Fibroblast of skin of left biceps (primary cell): ENCODE measurements around the gene TMOD4.

Experiments used
- DNase-seq, 2 experiments: peaks; one replicate each; pipeline ENCODE4 v3.0.0-alpha.2; 2013; ENCODE audit warnings: low read depth in 2 of 2

The TMOD4 gene

DNA sequence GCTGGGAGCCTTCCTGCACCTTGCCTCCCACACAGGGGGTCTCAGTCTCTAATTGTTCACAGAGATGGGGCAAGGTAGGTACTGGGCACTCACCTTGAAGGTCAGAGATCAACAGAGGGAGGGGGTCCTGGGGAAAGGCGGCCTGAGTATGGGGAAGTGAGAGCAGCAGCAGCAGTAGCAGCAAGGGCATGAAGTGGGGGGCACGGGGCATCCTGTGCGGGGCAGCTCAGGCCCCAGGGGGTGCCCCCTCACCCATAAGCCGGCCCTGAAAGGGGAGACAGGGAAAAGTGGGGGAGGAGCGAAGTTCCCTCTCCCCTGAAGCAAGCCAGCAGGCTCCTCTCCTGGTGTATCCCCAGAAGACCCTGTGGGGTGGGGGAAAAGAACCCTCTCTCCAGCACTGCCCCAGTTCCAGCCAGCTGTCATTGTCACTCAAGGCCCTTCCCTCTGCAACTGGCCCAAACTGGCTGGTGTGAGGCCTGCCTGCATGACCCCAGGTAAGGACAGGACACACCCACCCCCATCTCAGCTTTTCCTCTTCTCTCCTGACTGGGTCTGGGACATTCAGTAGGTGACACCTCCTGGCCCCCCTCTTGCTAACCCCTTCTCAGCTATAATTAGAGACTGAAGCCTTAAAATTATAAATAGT is 33.2 kb downstream of the TMOD4 start:
- no peak for DNase-seq

DNA sequence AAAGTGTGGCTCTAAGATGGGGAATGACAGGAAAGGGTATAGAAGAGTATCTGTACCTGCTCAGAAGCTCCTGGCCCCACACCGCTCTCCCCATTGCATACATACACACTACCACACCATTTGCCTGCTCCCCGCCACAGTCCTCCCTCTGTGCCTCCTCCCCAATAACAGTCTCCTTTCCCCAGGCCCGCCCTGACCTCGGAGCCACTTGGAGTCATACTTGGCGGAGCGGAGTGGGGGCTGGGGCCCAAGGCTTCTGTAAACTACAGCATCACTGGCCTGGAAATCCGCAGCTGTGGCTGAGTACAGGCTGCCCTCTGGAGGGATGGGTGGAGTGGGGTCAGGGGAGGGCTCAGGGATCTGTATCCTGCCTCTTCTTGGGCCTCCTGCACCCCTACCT is 38.0 kb downstream of the TMOD4 start:
- DNase-seq: no peak

DNA sequence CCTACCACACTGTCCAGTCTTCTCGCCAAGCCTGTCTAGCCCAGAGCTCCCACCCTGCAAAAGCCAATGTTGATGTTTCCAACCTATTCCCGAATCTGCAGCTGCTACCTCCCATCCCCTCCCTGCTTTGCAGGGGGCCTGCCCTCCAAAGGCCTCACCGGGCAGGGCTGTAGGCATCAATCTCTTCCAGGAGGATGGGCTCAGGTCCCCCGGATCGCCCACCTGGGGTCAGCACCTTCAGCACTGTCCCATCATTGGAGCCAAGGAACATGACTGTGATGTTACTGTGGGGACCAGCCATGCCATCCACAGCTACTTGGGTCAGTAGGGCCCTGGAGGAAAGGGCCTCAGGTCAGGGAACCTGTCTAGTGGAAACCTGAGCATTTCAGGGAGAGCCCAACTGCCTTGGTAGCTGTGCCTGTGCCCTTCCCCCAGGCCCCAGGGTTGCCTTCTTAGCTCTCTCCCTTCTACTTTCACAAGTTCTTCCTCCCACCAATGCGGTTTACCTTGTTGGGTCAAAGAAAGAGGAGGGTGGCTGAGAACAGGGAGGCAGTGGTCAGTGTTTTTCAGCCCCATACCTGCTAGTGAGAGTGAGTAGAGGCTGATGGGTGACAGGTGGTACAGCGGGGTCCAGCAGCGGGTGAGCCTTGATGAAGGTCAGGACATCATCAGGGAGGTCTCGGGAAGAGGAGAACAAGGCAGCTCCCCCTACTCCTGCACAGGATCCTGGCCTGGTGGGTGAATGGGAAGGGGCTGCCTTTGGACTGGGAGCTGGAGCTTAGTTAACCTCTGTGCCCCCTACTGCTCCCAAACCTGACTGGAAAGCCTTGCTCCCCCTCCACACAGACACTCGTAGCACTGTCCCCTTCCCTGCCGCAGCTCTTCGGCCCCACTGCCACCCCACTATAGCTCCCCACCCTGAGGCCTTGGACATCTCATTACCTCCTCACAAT is 40.1 kb downstream of the TMOD4 start:
- no peak for DNase-seq

DNA sequence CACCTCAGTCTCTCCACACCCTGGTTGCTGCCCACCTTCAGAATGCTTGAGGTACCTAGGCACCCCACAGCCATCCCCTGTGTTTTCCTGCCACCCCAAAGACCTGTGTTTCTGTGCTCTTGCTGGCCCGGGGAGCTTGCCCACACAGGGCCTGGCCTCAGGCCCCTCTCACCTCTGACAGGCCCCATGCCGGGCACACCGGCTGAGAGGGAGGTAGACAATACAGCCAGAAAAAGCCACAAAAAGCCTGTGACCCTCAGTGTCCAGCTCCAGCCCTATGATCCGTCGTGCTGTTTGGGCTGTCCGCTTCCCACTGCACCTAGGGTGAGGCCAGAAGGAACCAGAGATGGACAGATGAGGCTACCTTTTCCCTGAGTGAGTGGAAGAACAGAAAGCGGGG is 40.8 kb downstream of the TMOD4 start:
- DNase-seq: no peak

DNA sequence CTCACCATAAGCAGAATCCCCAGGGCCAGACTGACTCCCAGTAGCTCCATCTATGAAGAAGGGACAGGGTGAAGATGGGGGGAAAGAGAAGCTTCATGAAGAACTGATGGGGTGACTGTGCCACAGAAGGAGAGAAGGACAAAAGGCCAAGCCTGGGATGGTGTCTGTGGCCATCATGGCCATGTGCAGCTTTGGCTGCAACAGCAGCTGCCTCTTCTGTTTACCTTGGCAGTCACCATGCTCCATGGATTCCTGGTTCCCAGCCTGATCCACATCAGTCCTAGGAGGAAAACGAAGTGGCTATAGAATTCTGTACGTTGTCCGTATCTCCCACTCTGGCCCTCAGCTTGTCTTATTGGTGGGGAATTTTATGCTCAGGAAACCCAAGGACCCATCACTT is 41.4 kb downstream of the TMOD4 start:
- no peak for DNase-seq

DNA sequence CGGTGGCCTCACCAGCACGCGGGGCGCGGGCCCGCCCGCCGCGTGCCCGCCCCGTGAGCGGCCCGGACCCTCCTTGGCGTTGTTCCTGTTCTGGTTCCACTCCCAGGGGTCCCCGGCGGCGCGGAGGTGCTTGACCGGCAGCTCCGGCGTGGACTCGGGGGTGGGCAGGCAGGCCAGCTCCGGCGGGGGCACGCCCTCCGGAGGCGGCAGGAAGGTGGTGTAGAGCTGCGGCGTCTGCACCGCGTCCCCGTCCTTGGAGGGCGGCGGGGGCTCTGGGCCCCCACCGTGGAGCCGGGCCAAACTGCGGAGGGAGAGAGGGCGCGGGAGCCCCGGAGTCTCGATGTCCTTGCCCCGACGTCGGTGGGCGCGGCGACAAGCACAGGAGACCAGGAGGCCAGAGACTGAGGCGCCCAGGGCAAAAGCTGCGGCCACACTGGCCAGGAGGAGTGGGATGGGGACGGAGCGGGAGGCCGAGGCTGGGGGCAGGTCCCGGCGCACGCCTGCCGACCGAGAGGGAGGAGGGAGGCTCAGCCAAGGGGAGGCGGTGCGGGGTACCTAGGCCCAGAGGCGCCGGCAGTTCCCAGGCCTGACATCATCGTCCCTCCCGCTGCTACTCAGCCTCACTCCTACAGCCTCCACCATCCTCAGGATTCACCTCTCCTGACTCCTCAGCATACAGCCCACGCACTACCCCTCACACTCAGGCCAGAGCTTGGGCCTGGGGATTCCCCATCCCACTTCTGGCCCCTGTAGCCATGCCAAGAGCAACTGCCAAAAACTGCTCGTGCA is 42.6 kb downstream of the TMOD4 start:
- no peak for DNase-seq

DNA sequence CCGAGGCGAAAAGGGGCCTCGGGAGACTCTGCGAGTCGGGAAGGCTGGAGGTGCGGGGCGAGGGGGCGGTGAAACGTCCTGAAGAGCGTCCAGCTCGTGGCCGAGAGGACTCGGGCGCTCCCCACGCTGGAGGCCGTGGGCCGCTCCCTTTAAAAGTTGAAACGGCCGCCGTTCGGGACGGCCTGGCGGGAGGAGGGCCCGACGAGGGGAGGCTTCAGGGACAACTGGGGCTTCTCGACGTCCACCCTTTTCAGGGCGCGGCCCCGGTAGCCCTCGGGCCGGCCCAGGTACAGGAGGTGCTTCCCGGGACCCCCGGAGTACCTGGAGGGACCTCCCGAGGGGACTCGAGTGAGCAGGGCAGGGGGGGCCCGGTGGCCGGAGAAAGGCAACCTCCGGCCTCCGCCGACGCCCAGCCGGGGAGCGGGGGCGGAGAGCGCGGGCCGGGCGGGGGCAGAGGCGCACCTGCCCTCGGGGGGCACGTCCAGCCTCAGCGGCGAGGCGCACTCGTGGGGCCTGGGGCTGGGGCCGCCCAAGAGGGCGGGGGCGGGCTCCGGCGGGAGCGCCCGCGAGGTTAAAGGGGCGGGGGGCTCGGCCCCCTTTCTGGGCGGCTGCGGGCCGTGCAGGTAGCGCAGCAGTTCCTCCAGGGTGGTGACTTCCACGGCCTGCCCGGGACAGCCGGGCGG is 43.3 kb downstream of the TMOD4 start:
- no peak for DNase-seq

DNA sequence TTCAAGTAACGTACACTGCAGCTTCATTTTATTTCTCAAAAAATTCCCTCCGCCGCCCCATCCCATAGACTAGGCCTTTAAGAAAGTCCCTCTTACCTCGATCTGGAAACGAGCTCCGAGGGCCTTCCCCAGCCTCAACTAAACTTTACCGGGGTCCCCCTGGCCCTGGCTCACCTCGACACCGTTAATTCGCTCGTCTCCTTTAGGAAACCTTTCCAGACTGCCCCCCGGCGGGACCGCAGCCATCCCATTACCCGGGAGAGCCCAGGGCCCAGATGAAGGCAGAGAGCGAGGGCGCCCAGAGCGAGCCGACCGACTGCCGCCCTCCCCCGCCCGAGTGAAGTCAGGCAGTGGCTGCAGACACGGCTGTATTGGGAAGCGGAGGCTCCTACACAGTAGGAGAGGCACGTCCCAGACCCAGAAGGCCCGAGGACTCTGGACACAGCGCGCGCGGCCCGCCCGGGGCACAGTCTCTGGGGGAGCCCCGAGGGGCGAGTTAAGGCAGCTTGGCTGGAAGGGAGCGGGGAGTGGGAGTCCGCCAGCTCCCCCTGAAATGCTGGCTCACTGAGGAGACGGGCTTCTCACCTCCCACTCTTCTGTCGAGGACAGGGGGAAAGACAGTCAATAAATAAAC is 44.0 kb downstream of the TMOD4 start:
- DNase-seq: no peak

DNA sequence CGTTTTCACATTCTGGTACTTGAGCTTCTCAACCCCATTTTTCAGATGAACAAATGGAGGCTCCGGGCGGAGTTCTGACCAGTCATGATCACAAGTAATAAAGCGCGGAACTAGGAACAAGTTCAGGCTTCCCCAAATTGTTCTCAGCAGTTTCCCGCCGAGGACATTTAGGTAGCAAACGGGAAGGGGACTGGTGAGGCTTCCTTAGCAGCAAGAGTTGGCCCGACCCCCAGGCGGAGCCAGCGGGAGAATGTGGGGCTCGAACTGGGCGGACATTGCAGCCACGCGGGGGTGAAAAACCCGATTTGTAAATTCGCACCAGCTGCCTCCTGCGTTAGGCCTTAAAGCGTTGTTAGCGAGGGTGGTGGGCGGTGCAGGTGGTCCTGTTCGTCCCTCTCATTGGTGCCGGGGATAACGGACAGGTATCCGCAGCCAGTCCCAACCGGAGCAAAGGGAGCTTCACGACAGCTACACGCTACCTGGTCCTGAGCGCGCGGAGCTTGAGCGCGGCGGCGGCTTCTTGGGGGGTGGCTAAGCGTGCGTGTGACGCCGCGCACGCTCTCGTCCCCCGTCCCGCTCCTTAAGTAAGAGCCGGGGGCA is 44.7 kb downstream of the TMOD4 start:
- peak; percentile 70 to 77 for DNase-seq

DNA sequence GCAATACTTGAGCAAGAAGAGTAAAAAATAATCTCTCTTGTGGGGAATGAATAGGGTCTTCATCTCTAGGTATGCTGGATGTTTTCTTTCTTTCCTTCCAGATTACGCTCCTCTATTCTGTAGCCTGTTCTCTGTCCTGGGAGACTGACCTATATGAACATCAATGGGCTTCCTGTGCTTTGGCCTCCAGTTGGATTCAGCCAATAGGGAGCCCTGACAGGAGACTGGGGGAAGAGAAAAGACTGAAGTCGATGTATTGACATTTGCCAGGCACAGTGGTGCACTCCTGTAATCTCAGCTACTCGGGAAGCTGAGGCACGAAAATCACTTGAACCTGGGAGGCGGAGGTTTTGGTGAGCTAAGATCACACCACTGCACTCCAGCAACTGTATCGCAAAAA is 47.0 kb downstream of the TMOD4 start:
- DNase-seq: no peak

DNA sequence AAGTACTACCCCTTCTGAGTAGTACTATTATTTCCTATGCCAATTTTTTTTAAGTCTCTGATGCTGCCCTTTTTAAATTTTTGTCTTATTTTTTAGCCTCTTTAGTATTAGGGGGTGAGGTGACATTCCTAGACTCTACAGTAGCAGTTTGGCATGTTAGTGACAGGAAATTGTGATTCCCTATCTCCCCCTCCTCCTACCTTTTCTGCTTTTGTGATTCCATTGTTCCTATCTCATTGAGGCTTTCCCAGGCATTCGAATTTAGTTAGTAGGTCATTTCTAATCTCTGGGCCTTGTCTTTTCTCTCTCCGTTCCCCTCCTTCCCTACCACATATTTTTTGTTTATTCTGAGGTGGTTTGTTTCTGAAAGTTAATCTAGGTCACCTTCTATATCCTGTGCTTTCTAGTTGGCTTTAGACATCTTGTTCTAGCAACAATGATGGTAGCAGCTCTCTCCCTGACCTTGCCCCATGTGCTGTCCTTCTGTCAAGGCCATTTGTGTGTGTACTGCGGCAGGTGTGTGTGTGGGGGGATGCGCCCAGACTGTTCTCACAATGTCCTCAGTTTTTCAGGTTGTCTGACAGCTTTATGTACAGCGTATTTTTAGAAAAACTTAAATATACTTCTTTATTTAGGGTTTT is 50.9 kb downstream of the TMOD4 start:
- no peak for DNase-seq
